ENCODE results near the gene EIF4G3.

DNA sequence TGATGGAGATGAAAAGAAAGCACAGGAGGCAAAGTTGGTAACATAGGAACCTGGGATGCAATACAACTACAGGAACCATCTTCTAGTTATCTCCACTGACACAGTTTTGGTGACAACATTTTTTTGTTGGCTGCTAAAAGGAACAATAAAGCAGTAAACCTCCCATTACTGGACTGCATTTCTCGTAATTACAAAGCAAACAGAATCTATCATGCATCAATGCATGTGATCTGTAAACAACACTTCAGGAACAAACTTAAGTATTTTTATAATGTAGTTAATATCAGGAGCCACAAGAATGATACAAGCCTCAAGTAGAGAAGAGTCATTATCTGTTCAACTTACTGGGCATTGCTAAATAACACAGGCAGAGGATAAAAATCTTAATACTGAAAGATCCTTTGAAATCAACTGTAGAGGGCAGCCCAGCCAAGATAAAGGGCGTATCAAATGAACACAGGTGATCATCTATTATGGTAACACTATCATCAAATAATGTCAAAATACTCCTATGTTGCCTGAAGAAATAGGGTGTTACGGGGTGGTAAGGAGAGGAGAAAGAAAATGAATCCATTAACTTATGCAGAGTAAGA lies 193.3 kb downstream of the EIF4G3 start:
- TF ChIP-seq, protein P1, sequence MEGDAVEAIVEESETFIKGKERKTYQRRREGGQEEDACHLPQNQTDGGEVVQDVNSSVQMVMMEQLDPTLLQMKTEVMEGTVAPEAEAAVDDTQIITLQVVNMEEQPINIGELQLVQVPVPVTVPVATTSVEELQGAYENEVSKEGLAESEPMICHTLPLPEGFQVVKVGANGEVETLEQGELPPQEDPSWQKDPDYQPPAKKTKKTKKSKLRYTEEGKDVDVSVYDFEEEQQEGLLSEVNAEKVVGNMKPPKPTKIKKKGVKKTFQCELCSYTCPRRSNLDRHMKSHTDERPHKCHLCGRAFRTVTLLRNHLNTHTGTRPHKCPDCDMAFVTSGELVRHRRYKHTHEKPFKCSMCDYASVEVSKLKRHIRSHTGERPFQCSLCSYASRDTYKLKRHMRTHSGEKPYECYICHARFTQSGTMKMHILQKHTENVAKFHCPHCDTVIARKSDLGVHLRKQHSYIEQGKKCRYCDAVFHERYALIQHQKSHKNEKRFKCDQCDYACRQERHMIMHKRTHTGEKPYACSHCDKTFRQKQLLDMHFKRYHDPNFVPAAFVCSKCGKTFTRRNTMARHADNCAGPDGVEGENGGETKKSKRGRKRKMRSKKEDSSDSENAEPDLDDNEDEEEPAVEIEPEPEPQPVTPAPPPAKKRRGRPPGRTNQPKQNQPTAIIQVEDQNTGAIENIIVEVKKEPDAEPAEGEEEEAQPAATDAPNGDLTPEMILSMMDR (IDR thresholded peaks at IDR 0.05; ENCODE audit: low read length) = peak; percentile 42; the same call in 1 of the 2 replicates
- no peak for TF ChIP-seq EZH2 (IDR thresholded peaks at IDR 0.05; ENCODE audit: borderline replicate concordance, low read length)

All from OCI-LY1 (cell line).